WTC11 (cell line): ENCODE measurements around the gene CAD. TPM values are rescaled to one million over a fixed set of nuclear protein-coding genes. Genes with fewer than 3 reads are reported as not detected.
A peak's percentile ranks its signal among the peaks of the same experiment; 100 is the strongest.

Experiments
- ATF1 ChIP-seq: sonication (generic); formaldehyde crosslinking; IDR thresholded peaks from 2 replicates; pipeline ENCODE4 v1.8.1; 2023; ENCODE audit warnings: mild to moderate bottlenecking, moderate library complexity, missing genetic modification reagents
- CBFB ChIP-seq: sonication (generic); formaldehyde crosslinking; IDR thresholded peaks from 2 replicates; pipeline ENCODE4 v1.8.1; 2022; ENCODE audit warnings: mild to moderate bottlenecking, low read depth, missing genetic modification reagents
- ETV6 ChIP-seq: sonication (generic); formaldehyde crosslinking; IDR thresholded peaks from 2 replicates; pipeline ENCODE4 v1.8.1; 2022; ENCODE audit warnings: mild to moderate bottlenecking, missing genetic modification reagents
- FOXK1 ChIP-seq: sonication (generic); formaldehyde crosslinking; IDR thresholded peaks from 2 replicates; pipeline ENCODE4 v1.8.0; 2022; ENCODE audit warnings: mild to moderate bottlenecking, moderate library complexity, missing genetic modification reagents
- GRHL2 ChIP-seq: fragments of 250-450 bp; sonication (Bioruptor Pico); IDR thresholded peaks from 2 replicates; pipeline ENCODE4 v1.8.0; 2022; ENCODE audit warnings: mild to moderate bottlenecking, moderate library complexity; ENCODE audit not compliant: insufficient replicate concordance, severe bottlenecking
- JUN ChIP-seq: sonication (generic); formaldehyde crosslinking; IDR thresholded peaks from 2 replicates; pipeline ENCODE4 v1.8.0; 2023; ENCODE audit warnings: mild to moderate bottlenecking, missing genetic modification reagents
- KAT7 ChIP-seq: sonication (generic); formaldehyde crosslinking; IDR thresholded peaks from 2 replicates; pipeline ENCODE4 v1.8.1; 2023; ENCODE audit warnings: missing genetic modification reagents, mild to moderate bottlenecking, borderline replicate concordance
- NR1H2 ChIP-seq: sonication (generic); formaldehyde crosslinking; IDR thresholded peaks from 2 replicates; pipeline ENCODE4 v1.9.0; 2021; ENCODE audit warnings: mild to moderate bottlenecking, moderate library complexity, missing genetic modification reagents
- NR2C2 ChIP-seq: sonication (generic); formaldehyde crosslinking; IDR thresholded peaks from 2 replicates; pipeline ENCODE4 v1.8.0; 2022; ENCODE audit warnings: mild to moderate bottlenecking, missing genetic modification reagents
- NR3C1 ChIP-seq: sonication (generic); formaldehyde crosslinking; conservative IDR thresholded peaks from 2 replicates; pipeline ENCODE4 v1.8.1; 2023; ENCODE audit warnings: low read depth, mild to moderate bottlenecking, missing genetic modification reagents
- RELA ChIP-seq: sonication (generic); formaldehyde crosslinking; IDR thresholded peaks from 2 replicates; pipeline ENCODE4 v1.8.1; 2022; ENCODE audit warnings: missing genetic modification reagents, mild to moderate bottlenecking, borderline replicate concordance
- RORB ChIP-seq: fragments of 250-450 bp; sonication (Bioruptor Pico); IDR thresholded peaks from 2 replicates; pipeline ENCODE4 v1.9.0; 2021; ENCODE audit warnings: mild to moderate bottlenecking
- SMAD4 ChIP-seq: sonication (generic); formaldehyde crosslinking; IDR thresholded peaks from 2 replicates; pipeline ENCODE4 v1.8.0; 2022; ENCODE audit warnings: mild to moderate bottlenecking, missing genetic modification reagents
- SOX15 ChIP-seq: fragments of 250-450 bp; sonication (Bioruptor Pico); IDR thresholded peaks from 2 replicates; pipeline ENCODE4 v1.9.0; 2021; ENCODE audit warnings: mild to moderate bottlenecking
- TEAD4 ChIP-seq: sonication (generic); formaldehyde crosslinking; IDR thresholded peaks from 2 replicates; pipeline ENCODE4 v1.8.0; 2022; ENCODE audit warnings: mild to moderate bottlenecking, missing genetic modification reagents
- ZBTB21 ChIP-seq: sonication (generic); formaldehyde crosslinking; IDR thresholded peaks from 2 replicates; pipeline ENCODE4 v1.8.1; 2023; ENCODE audit warnings: mild to moderate bottlenecking, missing genetic modification reagents, borderline replicate concordance
- ZNF396 ChIP-seq: fragments of 250-450 bp; sonication (Bioruptor Pico); IDR thresholded peaks from 2 replicates; pipeline ENCODE4 v1.8.0; 2021; ENCODE audit warnings: mild to moderate bottlenecking, moderate library complexity, borderline replicate concordance
- ZNF423 ChIP-seq: fragments of 250-450 bp; sonication (Bioruptor Pico); IDR thresholded peaks from 2 replicates; pipeline ENCODE4 v2.1.2; 2022; ENCODE audit warnings: mild to moderate bottlenecking, moderate library complexity
- ZNF671 ChIP-seq: fragments of 250-450 bp; sonication (Bioruptor Pico); IDR thresholded peaks from 2 replicates; pipeline ENCODE4 v1.8.0; 2021; ENCODE audit warnings: mild to moderate bottlenecking
- total RNA-seq: library from RNA; stranded (reverse); gene quantifications from 3 replicates; pipeline ENCODE4 v1.2.3, GENCODE V29; 2021
- TF ChIP-seq, protein P1 (sequence below): fragments of 250-450 bp; sonication (Bioruptor Pico); IDR thresholded peaks from 2 replicates; pipeline ENCODE4 v1.9.0; 2021; ENCODE audit warnings: moderate library complexity, mild to moderate bottlenecking, inconsistent platforms, borderline replicate concordance
- TF ChIP-seq, protein P2 (sequence below): sonication (generic); formaldehyde crosslinking; IDR thresholded peaks from 2 replicates; pipeline ENCODE4 v1.8.0; 2022; ENCODE audit warnings: mild to moderate bottlenecking, missing genetic modification reagents
- TF ChIP-seq, protein P3 (sequence below): sonication (generic); formaldehyde crosslinking; IDR thresholded peaks from 2 replicates; pipeline ENCODE4 v1.8.0; 2022; ENCODE audit warnings: mild to moderate bottlenecking, missing genetic modification reagents
- TF ChIP-seq, protein P4 (sequence below): sonication (generic); formaldehyde crosslinking; IDR thresholded peaks from 2 replicates; pipeline ENCODE4 v1.8.1; 2022; ENCODE audit warnings: missing genetic modification reagents, borderline replicate concordance
- TF ChIP-seq, protein P5 (sequence below): fragments of 200-600 bp; IDR thresholded peaks from 2 replicates; pipeline ENCODE4 v1.8.0; 2022; ENCODE audit warnings: antibody characterized with exemption
- TF ChIP-seq, protein P6 (sequence below): sonication (generic); formaldehyde crosslinking; IDR thresholded peaks from 2 replicates; pipeline ENCODE4 v1.8.1; 2023; ENCODE audit warnings: mild to moderate bottlenecking, missing genetic modification reagents, borderline replicate concordance
- TF ChIP-seq, protein P7 (sequence below): fragments of 250-450 bp; sonication (Bioruptor Pico); IDR thresholded peaks from 2 replicates; pipeline ENCODE4 v1.9.0; 2021; ENCODE audit warnings: mild to moderate bottlenecking

Gene CAD
- total RNA-seq, 1 experiment from 2014 or later = 178 TPM

DNA sequence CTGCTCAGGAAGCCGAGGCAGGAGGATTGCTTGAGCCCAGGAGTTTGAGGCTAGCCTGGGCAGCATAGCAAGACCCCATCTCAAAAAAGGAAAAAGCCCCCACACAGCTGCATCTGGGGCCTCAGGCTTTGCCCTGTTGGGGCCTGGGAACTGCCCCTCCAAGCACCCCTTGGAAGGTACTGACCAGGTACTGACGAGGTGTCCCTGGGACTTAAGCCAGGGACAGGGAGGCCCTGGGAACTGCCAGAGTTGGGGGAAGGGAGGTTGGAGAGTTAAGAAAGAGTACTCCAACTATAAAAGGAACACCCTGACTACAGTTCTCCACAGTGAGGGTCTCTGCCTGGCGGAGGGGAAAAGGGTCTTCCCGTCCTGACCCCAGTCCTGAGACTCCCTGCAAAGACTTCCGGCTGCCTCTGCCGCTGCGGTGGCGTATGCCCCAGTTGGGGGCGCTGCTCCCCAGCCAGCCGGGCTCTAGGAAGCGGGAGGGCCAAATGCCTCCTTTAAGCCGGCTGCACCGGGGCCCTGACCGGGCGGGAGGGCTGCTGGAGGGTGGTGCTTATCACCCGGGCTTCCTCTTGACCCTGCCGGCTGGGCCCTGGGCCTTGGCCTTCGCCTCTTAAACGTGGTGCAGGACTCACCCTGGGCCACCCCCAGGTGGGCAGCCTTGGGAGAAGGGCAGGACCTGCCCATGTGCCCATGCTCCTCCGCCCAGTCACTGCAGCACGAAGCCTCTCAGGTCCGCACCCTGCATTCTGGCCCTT is 32.9 kb downstream of the CAD start (continued):
- TF ChIP-seq ZNF423 (CRISPR knock-in tag) = peak; percentile 34; the same call in 1 of the 2 replicates
- TF ChIP-seq, protein P1, sequence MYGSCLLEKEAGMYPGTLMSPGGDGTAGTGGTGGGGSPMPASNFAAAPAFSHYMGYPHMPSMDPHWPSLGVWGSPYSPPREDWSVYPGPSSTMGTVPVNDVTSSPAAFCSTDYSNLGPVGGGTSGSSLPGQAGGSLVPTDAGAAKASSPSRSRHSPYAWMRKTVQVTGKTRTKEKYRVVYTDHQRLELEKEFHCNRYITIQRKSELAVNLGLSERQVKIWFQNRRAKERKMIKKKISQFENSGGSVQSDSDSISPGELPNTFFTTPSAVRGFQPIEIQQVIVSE (CRISPR knock-in tag) = no peak
- TF ChIP-seq JUN = no peak
- TF ChIP-seq, protein P2, sequence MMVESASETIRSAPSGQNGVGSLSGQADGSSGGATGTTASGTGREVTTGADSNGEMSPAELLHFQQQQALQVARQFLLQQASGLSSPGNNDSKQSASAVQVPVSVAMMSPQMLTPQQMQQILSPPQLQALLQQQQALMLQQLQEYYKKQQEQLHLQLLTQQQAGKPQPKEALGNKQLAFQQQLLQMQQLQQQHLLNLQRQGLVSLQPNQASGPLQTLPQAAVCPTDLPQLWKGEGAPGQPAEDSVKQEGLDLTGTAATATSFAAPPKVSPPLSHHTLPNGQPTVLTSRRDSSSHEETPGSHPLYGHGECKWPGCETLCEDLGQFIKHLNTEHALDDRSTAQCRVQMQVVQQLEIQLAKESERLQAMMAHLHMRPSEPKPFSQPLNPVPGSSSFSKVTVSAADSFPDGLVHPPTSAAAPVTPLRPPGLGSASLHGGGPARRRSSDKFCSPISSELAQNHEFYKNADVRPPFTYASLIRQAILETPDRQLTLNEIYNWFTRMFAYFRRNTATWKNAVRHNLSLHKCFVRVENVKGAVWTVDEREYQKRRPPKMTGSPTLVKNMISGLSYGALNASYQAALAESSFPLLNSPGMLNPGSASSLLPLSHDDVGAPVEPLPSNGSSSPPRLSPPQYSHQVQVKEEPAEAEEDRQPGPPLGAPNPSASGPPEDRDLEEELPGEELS = no peak
- TF ChIP-seq ZNF396 (CRISPR knock-in tag) = no peak
- TF ChIP-seq FOXK1 (CRISPR knock-in tag) = no peak
- TF ChIP-seq, protein P3, sequence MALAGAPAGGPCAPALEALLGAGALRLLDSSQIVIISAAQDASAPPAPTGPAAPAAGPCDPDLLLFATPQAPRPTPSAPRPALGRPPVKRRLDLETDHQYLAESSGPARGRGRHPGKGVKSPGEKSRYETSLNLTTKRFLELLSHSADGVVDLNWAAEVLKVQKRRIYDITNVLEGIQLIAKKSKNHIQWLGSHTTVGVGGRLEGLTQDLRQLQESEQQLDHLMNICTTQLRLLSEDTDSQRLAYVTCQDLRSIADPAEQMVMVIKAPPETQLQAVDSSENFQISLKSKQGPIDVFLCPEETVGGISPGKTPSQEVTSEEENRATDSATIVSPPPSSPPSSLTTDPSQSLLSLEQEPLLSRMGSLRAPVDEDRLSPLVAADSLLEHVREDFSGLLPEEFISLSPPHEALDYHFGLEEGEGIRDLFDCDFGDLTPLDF (CRISPR knock-in tag) = no peak
- no peak for TF ChIP-seq SOX15 (CRISPR knock-in tag)
- TF ChIP-seq GRHL2 = no peak
- no peak for TF ChIP-seq ETV6 (CRISPR knock-in tag)
- TF ChIP-seq RORB (CRISPR knock-in tag) = no peak
- TF ChIP-seq RELA (CRISPR knock-in tag) = no peak
- TF ChIP-seq ZBTB21 (CRISPR knock-in tag) = no peak
- no peak for TF ChIP-seq ZNF671
- TF ChIP-seq NR1H2 (CRISPR knock-in tag) = no peak
- TF ChIP-seq TEAD4 (CRISPR knock-in tag) = no peak
- TF ChIP-seq, protein P4, sequence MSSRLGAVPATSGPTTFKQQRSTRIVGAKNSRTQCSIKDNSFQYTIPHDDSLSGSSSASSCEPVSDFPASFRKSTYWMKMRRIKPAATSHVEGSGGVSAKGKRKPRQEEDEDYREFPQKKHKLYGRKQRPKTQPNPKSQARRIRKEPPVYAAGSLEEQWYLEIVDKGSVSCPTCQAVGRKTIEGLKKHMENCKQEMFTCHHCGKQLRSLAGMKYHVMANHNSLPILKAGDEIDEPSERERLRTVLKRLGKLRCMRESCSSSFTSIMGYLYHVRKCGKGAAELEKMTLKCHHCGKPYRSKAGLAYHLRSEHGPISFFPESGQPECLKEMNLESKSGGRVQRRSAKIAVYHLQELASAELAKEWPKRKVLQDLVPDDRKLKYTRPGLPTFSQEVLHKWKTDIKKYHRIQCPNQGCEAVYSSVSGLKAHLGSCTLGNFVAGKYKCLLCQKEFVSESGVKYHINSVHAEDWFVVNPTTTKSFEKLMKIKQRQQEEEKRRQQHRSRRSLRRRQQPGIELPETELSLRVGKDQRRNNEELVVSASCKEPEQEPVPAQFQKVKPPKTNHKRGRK = no peak
- TF ChIP-seq NR3C1 (CRISPR knock-in tag) = no peak
- TF ChIP-seq, protein P5, sequence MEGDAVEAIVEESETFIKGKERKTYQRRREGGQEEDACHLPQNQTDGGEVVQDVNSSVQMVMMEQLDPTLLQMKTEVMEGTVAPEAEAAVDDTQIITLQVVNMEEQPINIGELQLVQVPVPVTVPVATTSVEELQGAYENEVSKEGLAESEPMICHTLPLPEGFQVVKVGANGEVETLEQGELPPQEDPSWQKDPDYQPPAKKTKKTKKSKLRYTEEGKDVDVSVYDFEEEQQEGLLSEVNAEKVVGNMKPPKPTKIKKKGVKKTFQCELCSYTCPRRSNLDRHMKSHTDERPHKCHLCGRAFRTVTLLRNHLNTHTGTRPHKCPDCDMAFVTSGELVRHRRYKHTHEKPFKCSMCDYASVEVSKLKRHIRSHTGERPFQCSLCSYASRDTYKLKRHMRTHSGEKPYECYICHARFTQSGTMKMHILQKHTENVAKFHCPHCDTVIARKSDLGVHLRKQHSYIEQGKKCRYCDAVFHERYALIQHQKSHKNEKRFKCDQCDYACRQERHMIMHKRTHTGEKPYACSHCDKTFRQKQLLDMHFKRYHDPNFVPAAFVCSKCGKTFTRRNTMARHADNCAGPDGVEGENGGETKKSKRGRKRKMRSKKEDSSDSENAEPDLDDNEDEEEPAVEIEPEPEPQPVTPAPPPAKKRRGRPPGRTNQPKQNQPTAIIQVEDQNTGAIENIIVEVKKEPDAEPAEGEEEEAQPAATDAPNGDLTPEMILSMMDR = peak; percentile 56; the same call in 1 of the 2 replicates
- TF ChIP-seq KAT7 (CRISPR knock-in tag) = no peak
- TF ChIP-seq NR2C2 (CRISPR knock-in tag) = no peak
- TF ChIP-seq CBFB (CRISPR knock-in tag) = no peak
- TF ChIP-seq SMAD4 (CRISPR knock-in tag) = no peak
- no peak for TF ChIP-seq ATF1 (CRISPR knock-in tag)
- TF ChIP-seq, protein P6, sequence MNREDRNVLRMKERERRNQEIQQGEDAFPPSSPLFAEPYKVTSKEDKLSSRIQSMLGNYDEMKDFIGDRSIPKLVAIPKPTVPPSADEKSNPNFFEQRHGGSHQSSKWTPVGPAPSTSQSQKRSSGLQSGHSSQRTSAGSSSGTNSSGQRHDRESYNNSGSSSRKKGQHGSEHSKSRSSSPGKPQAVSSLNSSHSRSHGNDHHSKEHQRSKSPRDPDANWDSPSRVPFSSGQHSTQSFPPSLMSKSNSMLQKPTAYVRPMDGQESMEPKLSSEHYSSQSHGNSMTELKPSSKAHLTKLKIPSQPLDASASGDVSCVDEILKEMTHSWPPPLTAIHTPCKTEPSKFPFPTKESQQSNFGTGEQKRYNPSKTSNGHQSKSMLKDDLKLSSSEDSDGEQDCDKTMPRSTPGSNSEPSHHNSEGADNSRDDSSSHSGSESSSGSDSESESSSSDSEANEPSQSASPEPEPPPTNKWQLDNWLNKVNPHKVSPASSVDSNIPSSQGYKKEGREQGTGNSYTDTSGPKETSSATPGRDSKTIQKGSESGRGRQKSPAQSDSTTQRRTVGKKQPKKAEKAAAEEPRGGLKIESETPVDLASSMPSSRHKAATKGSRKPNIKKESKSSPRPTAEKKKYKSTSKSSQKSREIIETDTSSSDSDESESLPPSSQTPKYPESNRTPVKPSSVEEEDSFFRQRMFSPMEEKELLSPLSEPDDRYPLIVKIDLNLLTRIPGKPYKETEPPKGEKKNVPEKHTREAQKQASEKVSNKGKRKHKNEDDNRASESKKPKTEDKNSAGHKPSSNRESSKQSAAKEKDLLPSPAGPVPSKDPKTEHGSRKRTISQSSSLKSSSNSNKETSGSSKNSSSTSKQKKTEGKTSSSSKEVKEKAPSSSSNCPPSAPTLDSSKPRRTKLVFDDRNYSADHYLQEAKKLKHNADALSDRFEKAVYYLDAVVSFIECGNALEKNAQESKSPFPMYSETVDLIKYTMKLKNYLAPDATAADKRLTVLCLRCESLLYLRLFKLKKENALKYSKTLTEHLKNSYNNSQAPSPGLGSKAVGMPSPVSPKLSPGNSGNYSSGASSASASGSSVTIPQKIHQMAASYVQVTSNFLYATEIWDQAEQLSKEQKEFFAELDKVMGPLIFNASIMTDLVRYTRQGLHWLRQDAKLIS (CRISPR knock-in tag) = no peak
- TF ChIP-seq, protein P7, sequence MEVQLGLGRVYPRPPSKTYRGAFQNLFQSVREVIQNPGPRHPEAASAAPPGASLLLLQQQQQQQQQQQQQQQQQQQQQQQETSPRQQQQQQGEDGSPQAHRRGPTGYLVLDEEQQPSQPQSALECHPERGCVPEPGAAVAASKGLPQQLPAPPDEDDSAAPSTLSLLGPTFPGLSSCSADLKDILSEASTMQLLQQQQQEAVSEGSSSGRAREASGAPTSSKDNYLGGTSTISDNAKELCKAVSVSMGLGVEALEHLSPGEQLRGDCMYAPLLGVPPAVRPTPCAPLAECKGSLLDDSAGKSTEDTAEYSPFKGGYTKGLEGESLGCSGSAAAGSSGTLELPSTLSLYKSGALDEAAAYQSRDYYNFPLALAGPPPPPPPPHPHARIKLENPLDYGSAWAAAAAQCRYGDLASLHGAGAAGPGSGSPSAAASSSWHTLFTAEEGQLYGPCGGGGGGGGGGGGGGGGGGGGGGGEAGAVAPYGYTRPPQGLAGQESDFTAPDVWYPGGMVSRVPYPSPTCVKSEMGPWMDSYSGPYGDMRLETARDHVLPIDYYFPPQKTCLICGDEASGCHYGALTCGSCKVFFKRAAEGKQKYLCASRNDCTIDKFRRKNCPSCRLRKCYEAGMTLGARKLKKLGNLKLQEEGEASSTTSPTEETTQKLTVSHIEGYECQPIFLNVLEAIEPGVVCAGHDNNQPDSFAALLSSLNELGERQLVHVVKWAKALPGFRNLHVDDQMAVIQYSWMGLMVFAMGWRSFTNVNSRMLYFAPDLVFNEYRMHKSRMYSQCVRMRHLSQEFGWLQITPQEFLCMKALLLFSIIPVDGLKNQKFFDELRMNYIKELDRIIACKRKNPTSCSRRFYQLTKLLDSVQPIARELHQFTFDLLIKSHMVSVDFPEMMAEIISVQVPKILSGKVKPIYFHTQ = no peak
